ENCODE results near the gene KLF2.

Gene KLF2

GRCh38 chr19:16306728-16307402 is 17.8 kb upstream of the KLF2 start:
- no peak for FAIRE-seq

GRCh38 chr19:16308081-16308480 is 16.5 kb upstream of the KLF2 start:
- DNase-seq (ENCODE audit: low spot score) (no peak), FAIRE-seq (no peak)

More at GRCh38 chr19:16306728-16307402, 17.8 kb upstream of the KLF2 start:
- DNase-seq (ENCODE audit: low spot score) = no peak

- FAIRE-seq = no peak
- DNase-seq (ENCODE audit: low spot score) = no peak
Measured at GRCh38 chr19:16309643-16310042, 15.0 kb upstream of the KLF2 start.

GRCh38 chr19:16315825-16316505 is 8.7 kb upstream of the KLF2 start:
- FAIRE-seq = no peak
- DNase-seq (ENCODE audit: low spot score) = peak; percentile 27

DNA sequence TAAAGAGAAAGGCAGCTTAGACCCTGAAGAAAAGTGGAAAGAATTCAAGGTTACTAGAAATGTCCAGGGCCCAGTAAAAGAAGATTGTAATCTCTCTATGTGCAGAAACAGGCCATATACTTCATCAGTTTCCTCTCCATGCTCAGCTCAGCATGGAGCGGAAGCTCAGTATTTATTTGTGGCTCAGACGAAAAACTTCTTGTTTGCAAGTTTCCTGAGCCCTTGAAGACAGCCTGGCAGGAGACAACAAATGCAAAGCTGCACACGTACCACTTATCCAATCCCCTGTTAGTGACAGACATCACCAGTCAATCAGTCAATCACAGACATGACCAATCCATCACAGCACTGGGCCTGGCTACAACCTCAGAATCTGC is 8.1 kb upstream of the KLF2 start:
- FAIRE-seq (no peak), DNase-seq (ENCODE audit: low spot score) (no peak)

GRCh38 chr19:16319481-16319880 is 5.1 kb upstream of the KLF2 start:
- no peak for DNase-seq (ENCODE audit: low spot score)
- FAIRE-seq = no peak

- no peak for DNase-seq (ENCODE audit: low spot score)
- FAIRE-seq = no peak
Measured at GRCh38 chr19:16320987-16321386, 3.6 kb upstream of the KLF2 start.

- no peak for FAIRE-seq
- peak; percentile 39 for DNase-seq (ENCODE audit: low spot score)
Measured at GRCh38 chr19:16325161-16325527, 518 bp downstream of the KLF2 start.

GRCh38 chr19:16325641-16326400 is 1.2 kb downstream of the KLF2 start:
- FAIRE-seq = no peak

GRCh38 chr19:16326401-16327168 is 2.0 kb downstream of the KLF2 start:
- DNase-seq (ENCODE audit: low spot score) (no peak), FAIRE-seq (no peak)

More at GRCh38 chr19:16325641-16326400, 1.2 kb downstream of the KLF2 start:
- DNase-seq (ENCODE audit: low spot score) = peak; percentile 44

DNA sequence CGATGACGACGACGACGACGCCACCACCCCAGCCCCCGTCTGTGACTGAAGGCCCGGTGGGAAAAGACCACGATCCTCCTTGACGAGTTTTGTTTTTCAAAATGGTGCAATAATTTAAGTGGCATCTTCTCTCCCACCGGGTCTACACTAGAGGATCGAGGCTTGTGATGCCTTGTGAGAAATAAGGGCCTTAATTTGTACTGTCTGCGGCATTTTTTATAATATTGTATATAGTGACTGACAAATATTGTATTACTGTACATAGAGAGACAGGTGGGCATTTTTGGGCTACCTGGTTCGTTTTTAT is 2.5 kb downstream of the KLF2 start:
- FAIRE-seq (no peak), DNase-seq (ENCODE audit: low spot score) (no peak)

DNA sequence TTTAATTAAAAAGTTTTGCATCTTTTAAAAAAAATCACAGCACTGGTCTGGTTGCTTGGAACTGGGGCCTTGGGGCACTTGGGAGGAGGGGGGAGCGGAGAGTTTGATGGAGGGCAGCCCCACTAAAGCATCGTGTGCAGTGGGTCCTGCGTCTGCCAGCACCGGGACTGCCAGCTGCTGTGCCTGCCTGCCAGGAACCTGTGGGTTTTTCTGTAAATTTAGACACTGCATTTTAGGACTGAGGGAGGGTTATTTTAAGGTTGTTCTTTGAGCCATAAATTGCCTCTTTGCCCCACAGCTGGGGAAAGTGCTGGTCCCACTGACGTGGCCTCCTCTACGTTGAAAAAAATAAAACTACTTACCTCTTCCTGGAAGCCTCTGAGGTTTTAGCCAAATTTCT is 2.9 kb downstream of the KLF2 start:
- no peak for DNase-seq (ENCODE audit: low spot score)
- FAIRE-seq = no peak

- FAIRE-seq = no peak
Measured at GRCh38 chr19:16327911-16328823, 3.5 kb downstream of the KLF2 start.

GRCh38 chr19:16328824-16329482 is 4.3 kb downstream of the KLF2 start:
- FAIRE-seq (no peak), DNase-seq (ENCODE audit: low spot score) (no peak)

More at GRCh38 chr19:16327911-16328823, 3.5 kb downstream of the KLF2 start:
- DNase-seq (ENCODE audit: low spot score) = no peak

DNA sequence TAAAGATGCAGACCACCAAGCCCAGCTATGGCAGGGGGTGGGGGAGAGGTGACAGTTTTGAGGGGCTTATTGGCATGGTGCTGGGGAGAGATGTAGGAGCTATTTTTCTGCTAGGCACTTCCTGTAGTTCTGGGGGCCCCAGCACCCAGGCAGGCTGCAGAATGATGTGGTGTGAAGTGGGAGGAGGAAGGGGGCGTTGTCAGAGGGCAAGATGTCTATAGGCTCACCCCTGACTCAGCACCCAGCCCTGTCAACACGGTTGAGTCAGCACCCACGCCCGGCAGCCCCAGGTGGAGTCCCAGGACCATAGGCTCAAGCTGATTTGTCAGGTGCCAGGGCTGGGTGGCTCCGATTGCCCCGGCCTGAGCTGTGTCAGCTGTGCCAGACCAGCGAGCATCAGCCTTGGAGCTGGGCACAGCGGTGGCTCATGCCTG is 5.8 kb downstream of the KLF2 start:
- DNase-seq (ENCODE audit: low spot score) (peak; percentile 83), FAIRE-seq (no peak)

DNA sequence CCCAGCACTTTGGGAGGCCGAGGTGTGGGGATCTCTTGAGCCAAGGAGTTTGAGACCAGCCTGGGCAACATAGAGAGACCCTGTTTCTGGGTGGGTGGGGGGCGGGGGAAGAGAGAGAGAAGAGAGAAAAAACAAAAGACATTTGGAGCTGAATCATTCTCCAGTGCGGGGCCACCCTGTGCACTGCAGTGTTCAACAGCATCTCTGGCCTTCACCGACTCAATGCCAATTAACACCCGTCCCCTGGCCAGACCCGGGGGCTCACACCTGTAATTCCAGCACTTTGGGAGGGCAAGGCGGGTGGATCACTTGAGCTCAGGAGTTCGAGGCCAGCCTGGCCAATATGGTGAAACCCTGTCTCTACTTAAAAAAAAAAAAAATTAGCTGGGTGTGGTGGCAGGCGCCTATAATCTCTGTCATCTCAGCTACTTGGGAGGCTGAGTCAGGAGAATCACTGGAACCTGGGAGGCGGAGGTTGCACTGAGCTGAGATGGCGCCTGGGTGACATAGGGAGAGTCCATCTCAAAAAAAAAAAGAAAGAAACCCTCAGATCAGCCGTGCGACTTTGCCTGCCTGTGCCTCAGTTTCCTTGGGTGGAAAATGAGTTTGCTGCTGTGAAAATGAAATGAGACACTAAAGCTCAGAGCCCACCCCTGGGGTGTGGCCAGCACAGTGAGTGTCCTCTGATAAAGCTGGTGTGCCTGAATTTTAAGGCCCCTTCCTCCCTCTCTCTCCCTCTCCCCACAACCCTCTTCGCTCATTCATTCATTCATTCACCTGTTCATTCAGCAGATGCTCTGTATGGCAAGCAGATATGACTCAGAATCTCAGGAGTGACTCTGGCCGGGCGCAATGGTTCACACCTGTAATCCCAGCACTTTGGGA is 6.4 kb downstream of the KLF2 start:
- FAIRE-seq (no peak), DNase-seq (ENCODE audit: low spot score) (no peak)

GRCh38 chr19:16333001-16333586 is 8.5 kb downstream of the KLF2 start:
- no peak for DNase-seq (ENCODE audit: low spot score)
- no peak for FAIRE-seq

- DNase-seq (ENCODE audit: low spot score) (no peak), FAIRE-seq (no peak)
Measured at GRCh38 chr19:16334411-16334810, 9.8 kb downstream of the KLF2 start.

GRCh38 chr19:16335226-16335625 is 10.6 kb downstream of the KLF2 start:
- DNase-seq (ENCODE audit: low spot score) = no peak
- FAIRE-seq = no peak

Measured in urothelium cell line (cell line).